Heart left ventricle (tissue), 13 donors: ENCODE results near the gene FAM156A.

Experiments
- POLR2A ChIP-seq, 2 donors: fragments of 450-650 bp; IDR thresholded peaks; one replicate each; pipeline ENCODE4 v1.6.1; 2017; ENCODE audit warnings: antibody characterized with exemption in 2 of 2, mild to moderate bottlenecking in 2 of 2, moderate library complexity in 2 of 2
- TF ChIP-seq, protein P1 (sequence below), 12 donors: fragments of 200-600 bp; sonication (generic) in 4 of 12; IDR thresholded peaks; one replicate each; pipeline versions ENCODE4 v1.5.0 to v1.8.0; 2018 to 2022; ENCODE audit warnings: antibody characterized with exemption in 12 of 12, mild to moderate bottlenecking in 5 of 12
- donor health status: ischemic (EF 13 %, LVEDD 7.1; RV severe dilation, severe dysfunction).
- donor health status: DM: no; HTN: yes; CAD: no.
- donor health status: DM: no; HTN: no; CAD: no.
- donor health status: ischemic (EF 25% LVEDD 6.9; RV normal size, moderate dysfunction).
- donor health status: ischemic (EF 25% LVEDD 5.7; RV mildly dilated, moderate dysfunction).
- donor health status: ischemic (EF 35%, LVEDD 5.7; RV mildly dilated, moderate dysfunction).
- donor health status: nonischemic (EF 11% LVEDD 7.7; RV severe dilation, severe dysfunction).
- donor health status: DM: yes; HTN: yes; CAD: no.
- donor health status: PGD.
- donor health status: ischemic (EF 29% LVEDD 5.4; RV normal size, mild dysfunction).
- donor health status: nonischemic (EF 23%, LVEDD 6.1; RV moderate dilation, normal function).

DNA sequence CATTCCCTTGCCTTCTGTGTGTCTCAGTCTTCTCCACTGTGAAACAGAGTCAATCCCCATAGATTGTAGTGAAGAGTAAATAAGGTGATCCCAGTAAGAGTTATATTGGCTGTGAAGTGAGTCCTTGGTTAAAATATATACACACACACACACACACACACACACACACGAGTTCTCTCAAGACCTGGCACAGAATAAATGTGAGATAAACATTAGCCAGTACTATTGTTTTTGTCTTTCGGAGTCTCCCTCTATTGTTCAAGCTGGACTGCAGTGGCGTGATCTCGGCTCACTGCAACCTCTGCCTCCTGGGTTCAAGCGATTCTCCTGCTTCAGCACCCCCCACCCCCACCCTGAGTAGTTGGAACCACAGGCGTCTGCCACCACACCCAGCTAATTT, 44.8 kb upstream of the FAM156A start:
- TF ChIP-seq, protein P1, sequence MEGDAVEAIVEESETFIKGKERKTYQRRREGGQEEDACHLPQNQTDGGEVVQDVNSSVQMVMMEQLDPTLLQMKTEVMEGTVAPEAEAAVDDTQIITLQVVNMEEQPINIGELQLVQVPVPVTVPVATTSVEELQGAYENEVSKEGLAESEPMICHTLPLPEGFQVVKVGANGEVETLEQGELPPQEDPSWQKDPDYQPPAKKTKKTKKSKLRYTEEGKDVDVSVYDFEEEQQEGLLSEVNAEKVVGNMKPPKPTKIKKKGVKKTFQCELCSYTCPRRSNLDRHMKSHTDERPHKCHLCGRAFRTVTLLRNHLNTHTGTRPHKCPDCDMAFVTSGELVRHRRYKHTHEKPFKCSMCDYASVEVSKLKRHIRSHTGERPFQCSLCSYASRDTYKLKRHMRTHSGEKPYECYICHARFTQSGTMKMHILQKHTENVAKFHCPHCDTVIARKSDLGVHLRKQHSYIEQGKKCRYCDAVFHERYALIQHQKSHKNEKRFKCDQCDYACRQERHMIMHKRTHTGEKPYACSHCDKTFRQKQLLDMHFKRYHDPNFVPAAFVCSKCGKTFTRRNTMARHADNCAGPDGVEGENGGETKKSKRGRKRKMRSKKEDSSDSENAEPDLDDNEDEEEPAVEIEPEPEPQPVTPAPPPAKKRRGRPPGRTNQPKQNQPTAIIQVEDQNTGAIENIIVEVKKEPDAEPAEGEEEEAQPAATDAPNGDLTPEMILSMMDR (IDR thresholded peaks at IDR 0.05), result no peak
- TF ChIP-seq POLR2A (IDR thresholded peaks at IDR 0.05), result no peak
